GM19193 (cell line): ENCODE results near the gene FKRP.
A peak's percentile ranks its signal among the peaks of the same experiment; 100 is the strongest.

Source experiments
- POLR2A ChIP-seq: IDR thresholded peaks from 4 replicates; pipeline ENCODE4 v1.6.1; 2011; ENCODE audit not compliant: insufficient read depth, insufficient read length; ENCODE audit errors: extremely low read depth

The FKRP gene

DNA sequence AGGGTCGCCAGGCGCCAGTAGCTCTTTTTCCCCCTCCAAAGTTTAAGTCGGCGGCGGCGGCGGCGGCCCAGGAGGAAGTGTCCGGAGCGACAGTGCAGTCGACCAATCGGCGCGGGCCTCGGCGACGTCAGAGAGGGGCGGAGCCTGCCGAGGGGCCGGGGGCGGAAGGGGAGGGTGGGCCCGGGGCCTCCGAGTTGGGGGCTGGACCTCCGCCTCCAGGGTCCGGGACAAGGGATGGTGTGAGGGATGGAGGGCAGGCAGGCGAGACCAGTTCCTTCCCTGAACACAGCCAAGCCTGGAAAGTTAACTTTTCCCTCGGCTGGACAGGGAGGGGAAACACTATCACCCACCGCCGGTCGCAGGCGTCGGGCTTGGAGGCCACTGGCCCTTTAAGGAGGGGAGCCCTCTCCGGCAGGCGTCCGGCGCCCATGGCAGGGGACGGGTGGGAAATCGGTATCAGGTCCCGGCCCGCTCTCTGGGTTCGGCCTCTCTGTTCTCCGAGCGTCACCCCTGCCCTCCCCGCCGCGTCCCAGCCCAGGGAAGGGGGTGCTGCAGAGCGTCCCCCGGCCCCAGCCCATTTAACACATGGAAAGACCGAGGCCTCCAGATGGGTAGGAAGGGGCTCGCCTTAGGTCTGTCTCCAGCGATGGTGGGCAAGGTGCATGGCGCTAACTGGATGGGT is 28.7 kb upstream of the FKRP start, which contains the start of gene PRKD2:
PRKD2 (minus strand) TSS at position 81 of the 682 bp plus-strand sequence. CDS start 744 bp downstream, outside the sequence.
- TF ChIP-seq POLR2A = peak; percentile 55

DNA sequence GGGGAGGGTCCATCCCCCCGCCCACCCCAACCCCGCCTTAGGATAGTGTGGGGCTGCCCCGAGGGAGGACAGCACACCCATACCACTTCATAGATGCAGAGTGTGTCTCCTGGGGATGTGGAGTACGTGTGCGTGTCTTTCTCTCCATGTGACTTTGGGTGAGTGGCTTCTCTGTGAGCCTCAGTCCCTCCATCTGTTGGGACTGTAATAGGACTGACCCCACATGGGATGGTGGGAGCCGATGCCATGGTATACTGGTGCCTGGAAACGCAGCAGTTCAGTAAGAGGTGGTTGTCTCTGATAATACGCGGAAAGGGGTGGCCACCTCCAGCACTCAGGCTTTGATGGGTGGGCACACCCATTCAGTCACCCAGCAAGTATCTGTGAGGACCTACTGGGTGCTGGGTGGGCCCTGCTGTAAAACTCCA is 28.1 kb upstream of the FKRP start:
- no peak for TF ChIP-seq POLR2A

DNA sequence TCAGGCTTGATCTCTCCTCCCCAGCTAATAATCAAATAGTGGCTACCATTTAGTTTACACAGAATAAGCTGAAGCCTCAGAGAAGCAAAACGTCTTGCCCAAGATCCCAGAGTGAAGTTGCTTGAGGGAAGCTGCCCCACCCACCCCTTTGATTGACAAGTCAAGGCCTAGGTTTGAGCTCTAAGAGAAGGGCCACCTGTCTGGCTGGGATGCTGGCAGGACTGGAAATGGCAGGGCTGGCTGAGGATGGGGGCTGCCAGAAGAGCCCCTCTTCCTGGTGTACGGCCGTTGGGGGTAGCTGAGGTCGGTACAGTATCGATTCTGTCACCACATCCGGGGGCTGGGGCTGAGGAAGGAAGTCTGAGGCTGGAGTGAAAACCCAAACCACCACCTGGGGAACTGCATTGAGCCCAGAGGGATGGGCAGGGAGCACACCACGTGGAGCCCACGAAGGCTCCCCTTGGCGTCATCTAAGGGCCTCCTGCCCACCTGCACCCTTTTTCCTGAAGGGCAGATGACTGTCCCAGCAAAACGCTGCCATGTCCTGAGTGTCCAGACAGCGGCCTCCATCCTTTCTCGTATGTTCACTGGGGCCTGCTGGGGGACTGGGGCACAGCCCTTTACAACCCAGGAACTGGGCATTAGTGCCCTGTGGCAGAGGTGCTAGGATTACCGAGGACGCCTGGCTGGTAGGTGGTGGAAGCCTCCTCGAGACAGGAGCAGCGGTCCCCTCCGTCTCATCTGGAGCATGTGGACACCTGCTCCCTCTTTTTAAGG is 27.5 kb upstream of the FKRP start:
- peak; percentile 53 for TF ChIP-seq POLR2A

DNA sequence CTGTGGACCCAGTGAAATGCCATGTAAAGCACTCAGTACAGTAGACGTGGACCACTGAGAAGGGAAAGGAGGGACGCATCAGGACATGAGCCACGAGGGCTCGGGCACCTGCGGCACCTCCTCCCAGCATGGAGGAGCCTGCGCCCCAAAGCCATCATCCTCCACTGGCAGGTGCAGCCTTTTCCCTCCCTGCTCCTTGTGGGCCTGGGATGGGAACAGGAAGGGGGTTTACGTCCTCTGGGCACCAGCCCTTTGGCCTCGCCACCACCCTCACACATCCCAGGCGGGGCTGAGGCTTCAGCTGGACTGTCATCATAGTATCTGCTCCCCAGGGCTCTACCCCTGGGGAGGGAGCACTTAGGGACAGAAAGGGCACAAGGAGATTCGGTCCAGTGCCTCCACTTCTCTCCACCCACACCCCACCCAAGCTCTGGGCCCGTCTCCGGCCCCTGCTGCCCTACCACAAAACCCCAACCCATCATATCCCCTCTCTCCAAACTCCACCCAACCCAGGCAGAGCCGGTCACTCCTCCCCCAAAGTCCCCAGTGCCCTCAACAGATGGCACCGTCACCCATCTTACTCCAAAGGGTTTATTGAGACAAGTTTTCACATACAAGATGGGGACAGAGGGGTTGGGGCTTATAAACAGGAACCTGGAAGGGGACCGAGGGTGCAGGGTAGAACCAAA is 26.8 kb upstream of the FKRP start:
- TF ChIP-seq POLR2A = peak; percentile 54

DNA sequence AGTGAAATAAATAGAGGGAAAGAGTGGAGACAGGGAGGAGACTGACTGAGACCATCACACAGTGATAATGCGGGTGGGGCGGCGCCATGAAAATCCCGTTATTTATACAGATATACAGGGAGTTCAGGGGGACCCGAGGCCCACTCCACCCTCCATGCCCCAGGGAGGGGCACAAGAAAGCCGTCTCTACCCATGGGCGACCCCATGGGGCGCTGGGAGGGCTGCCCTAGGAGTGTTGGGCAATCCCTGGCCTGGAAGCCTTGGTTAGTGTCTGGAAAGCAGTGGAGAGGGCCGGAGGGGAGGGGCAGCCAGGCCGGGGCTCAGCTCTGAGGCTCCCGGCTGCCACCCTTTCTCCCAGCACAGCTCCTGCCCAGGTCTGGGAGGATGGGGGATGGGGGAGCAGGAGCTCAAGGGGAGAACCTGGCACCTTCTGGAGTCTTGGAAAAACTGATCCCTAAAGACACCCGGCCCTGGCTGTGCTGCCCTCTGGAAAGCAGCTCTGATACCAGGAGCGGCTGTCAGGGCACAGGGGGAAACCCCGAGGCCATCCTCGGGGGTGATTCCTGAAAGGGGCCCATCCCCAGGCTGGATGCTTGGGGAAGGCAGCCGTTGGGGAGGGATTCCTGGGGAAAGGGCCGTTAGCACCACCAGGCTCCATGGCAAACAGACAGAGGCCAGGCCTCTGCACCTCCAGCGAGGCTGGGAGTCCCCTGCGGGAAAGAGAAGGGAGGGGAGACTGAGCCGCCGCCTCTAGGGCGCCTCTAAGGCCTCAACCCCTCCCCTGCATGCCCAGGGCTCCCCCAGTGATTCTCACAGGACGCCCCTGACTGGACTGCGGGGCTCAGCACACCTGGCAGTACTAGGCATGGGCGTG is 26.0 kb upstream of the FKRP start:
- no peak for TF ChIP-seq POLR2A

DNA sequence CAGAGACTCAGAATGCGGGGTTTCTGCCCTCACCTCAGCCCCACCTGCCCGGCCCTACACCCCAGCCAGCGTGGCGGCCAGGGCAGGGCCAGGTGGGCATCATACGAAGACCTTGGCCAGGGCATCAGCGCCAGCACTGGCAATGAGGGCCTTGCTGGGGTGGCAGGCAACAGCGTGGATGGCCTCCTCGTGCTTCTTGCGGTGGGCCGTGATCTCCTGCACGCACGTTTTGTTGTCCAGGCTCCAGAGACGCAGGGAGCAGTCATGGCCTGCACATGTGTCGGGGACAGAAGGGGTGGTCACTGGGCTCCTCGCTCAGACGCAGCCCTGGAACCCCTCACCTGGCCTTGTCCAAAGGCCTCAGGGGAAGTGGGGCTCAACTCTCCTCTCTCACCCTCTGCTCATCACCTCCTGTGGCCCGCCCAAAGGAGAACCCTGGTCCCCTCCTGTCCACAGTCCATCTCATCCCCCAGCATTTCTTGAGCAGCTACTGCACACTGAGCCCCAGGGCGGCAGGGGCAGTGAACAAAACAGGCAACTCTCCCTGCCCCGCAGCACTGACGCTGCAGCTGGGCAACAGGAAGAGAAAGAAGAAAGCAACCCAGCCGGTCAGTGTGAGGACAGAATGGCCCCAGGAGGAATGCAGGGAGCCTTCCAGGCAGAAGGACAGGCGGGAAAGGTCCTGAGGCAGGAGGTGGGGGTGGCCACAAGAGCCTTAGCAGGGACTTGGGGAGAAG is 25.2 kb upstream of the FKRP start:
- TF ChIP-seq POLR2A = no peak

DNA sequence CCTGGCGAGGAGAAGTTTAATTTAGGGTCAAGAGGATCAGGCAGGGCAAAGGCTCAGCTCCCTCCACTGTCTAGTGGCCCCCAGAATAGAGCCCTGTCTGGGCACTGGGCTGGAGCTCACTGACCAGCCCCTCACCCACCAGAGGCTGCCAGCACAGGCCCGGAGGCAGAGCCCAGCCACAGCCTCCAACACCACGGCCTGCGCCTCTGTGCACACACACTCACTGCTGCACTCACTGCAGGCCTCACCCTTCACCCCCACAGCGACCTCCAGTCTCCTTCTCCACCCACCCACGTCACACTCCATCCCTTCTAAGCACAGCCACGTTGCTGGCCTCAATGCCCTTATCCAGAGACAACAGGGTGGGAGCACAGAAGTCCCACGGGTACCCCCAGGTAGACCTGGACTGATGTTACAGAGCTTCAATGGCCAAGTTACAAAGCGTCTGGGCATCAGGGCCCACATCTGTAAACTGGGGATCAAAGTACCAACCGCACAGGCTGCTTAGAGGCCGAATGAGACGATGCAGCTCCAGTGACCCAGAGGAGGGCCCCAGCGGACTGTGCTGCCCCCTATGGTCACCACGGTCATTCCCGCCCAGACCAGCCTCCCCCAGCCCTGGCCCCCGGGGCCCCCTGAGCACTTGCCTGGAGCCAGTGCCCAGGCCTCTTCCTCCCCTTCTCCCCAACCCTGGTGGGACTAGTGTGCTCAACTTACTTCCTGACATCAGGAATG is 24.4 kb upstream of the FKRP start:
- no peak for TF ChIP-seq POLR2A

DNA sequence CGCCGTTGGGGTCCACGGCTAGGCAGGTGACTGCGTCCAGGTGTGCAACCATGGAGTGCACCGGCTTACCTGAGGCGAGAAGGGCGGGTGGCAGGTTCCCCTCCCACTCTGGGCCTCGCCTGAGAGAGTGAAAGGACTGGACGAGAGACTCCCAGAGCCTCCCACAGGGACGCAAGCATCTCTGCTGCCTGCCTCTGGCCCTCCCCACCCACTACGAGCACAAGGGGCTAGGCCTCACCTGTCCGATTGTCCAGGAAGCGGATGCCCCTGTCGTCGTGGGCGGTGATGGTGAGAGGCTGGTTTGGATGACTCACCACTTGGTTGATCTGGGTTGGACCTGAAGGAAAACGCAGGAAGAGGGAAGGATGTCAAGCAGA is 23.9 kb upstream of the FKRP start:
- no peak for TF ChIP-seq POLR2A

DNA sequence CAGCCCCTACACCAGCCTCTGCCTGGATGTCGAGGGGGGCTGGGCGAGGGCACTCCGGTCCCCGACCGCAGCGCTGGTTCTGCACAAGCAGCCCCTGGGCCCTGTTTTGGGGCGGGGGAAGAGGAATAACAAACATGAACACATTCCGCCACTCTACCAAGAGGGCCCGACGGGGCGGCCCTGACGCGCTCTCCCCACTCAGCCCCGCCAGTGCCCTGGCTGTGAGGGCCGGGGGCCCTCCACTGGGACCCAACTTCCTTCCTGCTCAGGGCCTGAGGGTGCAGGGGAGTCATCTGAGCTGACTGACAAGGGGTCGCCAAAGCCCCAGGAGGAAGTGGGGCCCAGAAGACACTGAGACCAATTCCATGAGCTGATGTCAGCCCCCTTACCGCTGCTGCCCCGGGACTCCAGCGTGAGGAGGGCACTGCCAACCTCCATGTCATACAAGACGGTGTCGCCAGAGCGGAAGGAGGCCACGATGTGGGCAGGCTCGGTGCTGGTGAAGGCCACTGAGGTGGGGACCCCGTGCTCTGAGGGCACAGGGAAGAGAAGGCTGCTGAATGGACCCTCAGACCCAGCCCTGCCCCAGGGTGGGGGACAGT is 23.3 kb upstream of the FKRP start:
- no peak for TF ChIP-seq POLR2A

DNA sequence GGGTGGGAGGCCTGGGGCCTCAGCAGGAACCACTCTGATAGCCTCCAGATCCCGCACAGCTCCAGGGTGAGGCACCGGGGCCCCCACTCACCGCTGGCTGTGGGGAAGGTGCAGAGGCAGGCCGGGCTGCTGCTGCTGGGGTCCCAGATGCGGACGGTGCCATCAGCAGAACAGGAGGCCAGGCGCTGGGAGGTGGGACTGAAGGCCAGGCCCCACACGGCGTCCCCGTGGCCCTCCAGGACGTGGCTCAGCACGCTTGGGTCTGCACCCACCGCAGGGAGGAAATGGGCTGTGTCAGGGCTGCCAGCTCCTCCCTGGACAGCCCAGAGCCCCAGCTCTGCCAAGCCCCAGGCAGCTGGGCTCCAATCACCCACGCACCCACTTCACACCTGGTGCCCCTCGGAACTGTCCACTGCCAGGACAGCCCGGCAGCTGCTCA is 22.8 kb upstream of the FKRP start:
- TF ChIP-seq POLR2A = no peak

DNA sequence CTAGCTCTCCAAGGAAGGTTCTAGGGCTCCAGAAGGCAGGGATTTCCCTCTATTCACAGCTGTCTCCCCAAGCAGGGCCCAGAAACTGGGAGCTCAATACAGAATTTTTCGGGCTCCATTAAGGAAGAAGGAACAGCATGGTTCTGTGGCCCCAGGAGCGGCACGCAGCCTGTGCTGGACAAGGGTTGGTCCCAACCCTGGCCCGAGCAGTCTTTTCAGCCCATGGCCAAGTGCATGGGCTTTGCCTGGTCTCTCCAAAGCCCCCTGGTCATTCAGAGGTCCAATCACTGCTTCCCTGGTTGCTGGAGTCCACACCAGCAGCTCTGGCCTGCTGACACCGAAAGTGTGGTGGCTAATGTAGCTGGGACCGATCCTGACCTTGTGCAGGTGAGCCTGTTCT is 22.4 kb upstream of the FKRP start:
- TF ChIP-seq POLR2A = no peak

DNA sequence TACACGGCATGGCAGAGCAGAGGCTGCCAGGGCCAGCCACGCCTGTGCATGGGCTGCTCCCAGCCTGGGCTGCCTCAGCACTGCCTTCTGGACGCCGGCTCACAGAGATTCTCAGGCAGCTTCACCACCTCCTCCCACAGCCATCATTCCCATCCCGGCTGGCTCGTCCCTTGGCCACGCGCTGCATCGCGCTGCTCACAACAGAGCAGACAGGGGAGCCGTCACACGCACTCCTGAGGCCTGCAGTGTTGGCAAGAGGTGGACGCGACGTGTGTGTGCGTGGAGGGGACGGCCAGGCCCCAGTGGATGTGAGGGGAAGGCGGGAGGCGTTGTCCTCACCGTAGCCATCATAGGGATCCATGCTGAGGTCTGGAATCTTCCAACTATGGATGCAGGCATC is 21.4 kb upstream of the FKRP start:
- TF ChIP-seq POLR2A = no peak
